Suprapubic skin (tissue), 4 donors: ENCODE results near the gene MTCH1.

ENCODE experiments used
- CTCF ChIP-seq, 2 donors: fragments of 200-600 bp in 1 of 2; fragments of 450-650 bp in 1 of 2; sonication (generic) in 1 of 2; IDR thresholded peaks; one replicate each; pipeline ENCODE4 v1.5.1; 2016 to 2019; ENCODE audit warnings: antibody characterized with exemption in 2 of 2, mild to moderate bottlenecking in 1 of 2, moderate library complexity in 1 of 2
- POLR2A ChIP-seq, 2 donors: fragments of 450-650 bp; IDR thresholded peaks; one replicate each; pipeline ENCODE4 v1.6.1; 2017; ENCODE audit warnings: antibody characterized with exemption in 2 of 2, mild to moderate bottlenecking in 2 of 2, moderate library complexity in 2 of 2
- POLR2AphosphoS5 ChIP-seq, 3 donors: sonication (generic); formaldehyde crosslinking; IDR thresholded peaks; one replicate each; pipeline ENCODE4 v1.6.1; 2017; ENCODE audit warnings: antibody characterized with exemption in 3 of 3

- TF ChIP-seq CTCF (IDR thresholded peaks at IDR 0.05) (no peak), POLR2A (IDR thresholded peaks at IDR 0.05) (no peak), POLR2AphosphoS5 (IDR thresholded peaks at IDR 0.05) (no peak)
Observed at GRCh38 chr6:36946526-36946925, 39.5 kb downstream of the MTCH1 start.
